Peyer's patch (tissue), 4 donors: ENCODE data around the gene TINAGL1. TPM values are rescaled to one million over a fixed set of nuclear protein-coding genes. Genes with fewer than 3 reads are reported as not detected.

Source experiments
- DNase-seq, 3 donors: peaks; one replicate each; pipeline ENCODE4 v3.0.0-alpha.2; 2017 to 2019
- H3K27ac ChIP-seq, 4 donors: fragments of 200-600 bp; sonication (generic); one replicate each; pipeline ENCODE4 v1.5.1; 2016 to 2019
- H3K27me3 ChIP-seq, 2 donors: fragments of 200-600 bp; sonication (generic); one replicate each; pipeline ENCODE4 v1.5.1; 2019
- H3K36me3 ChIP-seq, 3 donors: fragments of 200-600 bp; sonication (generic); one replicate each; pipeline ENCODE4 v1.5.1; 2016 to 2019
- H3K4me1 ChIP-seq, 4 donors: fragments of 200-600 bp; sonication (generic); one replicate each; pipeline ENCODE4 v1.5.1; 2016 to 2019
- H3K4me3 ChIP-seq, 4 donors: fragments of 200-600 bp; sonication (generic); 1 replicate in 3 of 4; 2 replicates in 1 of 4; pipeline ENCODE4 v1.5.1; 2016 to 2019; ENCODE audit warnings: mild to moderate bottlenecking in 1 of 4
- H3K9me3 ChIP-seq, 4 donors: fragments of 200-600 bp; sonication (generic); one replicate each; pipeline ENCODE4 v1.5.1; 2016 to 2019; ENCODE audit warnings: mild to moderate bottlenecking in 1 of 4
- POLR2A ChIP-seq, 2 donors: fragments of 450-650 bp; IDR thresholded peaks; one replicate each; pipeline ENCODE4 v1.5.1; 2017; ENCODE audit warnings: antibody characterized with exemption in 2 of 2, mild to moderate bottlenecking in 2 of 2, moderate library complexity in 2 of 2
- total RNA-seq, 4 donors: library from RNA; depleted of rRNA; stranded (reverse); fragments of >200 nt; gene quantifications; one replicate each; pipeline ENCODE4 v1.1.0, GENCODE V29; 2016
- TF ChIP-seq, protein P1 (sequence below), 6 experiments: fragments of 450-650 bp in 4 of 6; fragments of 200-600 bp in 2 of 6; sonication (generic) in 1 of 6; IDR thresholded peaks; one replicate each; pipeline ENCODE4 v1.5.1; 2017 to 2019; ENCODE audit warnings: antibody characterized with exemption in 6 of 6, mild to moderate bottlenecking in 3 of 6, moderate library complexity in 1 of 6

The TINAGL1 gene
- total RNA-seq, 4 donors from 2014 or later: 112 to 215 (median 192) TPM

DNA sequence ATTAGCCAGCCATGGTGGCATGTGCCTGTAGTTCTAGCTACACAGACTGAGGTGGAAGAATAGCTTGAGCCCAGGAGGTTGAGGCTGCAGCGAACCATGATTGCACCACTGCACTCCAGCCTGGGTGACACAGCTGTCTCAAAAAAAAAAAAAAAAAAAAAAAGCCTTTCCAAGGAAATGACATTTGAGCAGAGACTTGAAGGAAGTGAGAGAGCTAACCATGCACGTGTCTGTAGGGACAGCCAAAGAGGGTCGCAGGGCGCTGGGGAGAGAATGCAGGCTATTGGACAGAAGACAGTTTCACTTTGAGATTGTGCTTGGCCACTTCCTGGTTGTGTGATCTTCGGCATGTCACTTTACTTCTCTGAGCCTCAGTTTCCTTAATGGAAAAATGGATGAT lies 48.0 kb downstream of the TINAGL1 start:
- H3K4me1 ChIP-seq: peaks cover 0 to 14% (median 0%) of the 10 kb centered on the region in 4 donors
- peak in 1 of 3 donors; percentile 24 for DNase-seq
- TF ChIP-seq, protein P1, sequence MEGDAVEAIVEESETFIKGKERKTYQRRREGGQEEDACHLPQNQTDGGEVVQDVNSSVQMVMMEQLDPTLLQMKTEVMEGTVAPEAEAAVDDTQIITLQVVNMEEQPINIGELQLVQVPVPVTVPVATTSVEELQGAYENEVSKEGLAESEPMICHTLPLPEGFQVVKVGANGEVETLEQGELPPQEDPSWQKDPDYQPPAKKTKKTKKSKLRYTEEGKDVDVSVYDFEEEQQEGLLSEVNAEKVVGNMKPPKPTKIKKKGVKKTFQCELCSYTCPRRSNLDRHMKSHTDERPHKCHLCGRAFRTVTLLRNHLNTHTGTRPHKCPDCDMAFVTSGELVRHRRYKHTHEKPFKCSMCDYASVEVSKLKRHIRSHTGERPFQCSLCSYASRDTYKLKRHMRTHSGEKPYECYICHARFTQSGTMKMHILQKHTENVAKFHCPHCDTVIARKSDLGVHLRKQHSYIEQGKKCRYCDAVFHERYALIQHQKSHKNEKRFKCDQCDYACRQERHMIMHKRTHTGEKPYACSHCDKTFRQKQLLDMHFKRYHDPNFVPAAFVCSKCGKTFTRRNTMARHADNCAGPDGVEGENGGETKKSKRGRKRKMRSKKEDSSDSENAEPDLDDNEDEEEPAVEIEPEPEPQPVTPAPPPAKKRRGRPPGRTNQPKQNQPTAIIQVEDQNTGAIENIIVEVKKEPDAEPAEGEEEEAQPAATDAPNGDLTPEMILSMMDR (IDR thresholded peaks at IDR 0.05): no peak
- TF ChIP-seq POLR2A (IDR thresholded peaks at IDR 0.05): no peak
- H3K27ac ChIP-seq: no peak overlapping the region
- no peaks in the 10 kb centered on the region for H3K27me3 ChIP-seq
- no peaks in the 10 kb centered on the region for H3K9me3 ChIP-seq
- H3K36me3 ChIP-seq: peaks cover 0 to 19% (median 0%) of the 10 kb centered on the region in 3 donors
- H3K4me3 ChIP-seq: no peak overlapping the region

DNA sequence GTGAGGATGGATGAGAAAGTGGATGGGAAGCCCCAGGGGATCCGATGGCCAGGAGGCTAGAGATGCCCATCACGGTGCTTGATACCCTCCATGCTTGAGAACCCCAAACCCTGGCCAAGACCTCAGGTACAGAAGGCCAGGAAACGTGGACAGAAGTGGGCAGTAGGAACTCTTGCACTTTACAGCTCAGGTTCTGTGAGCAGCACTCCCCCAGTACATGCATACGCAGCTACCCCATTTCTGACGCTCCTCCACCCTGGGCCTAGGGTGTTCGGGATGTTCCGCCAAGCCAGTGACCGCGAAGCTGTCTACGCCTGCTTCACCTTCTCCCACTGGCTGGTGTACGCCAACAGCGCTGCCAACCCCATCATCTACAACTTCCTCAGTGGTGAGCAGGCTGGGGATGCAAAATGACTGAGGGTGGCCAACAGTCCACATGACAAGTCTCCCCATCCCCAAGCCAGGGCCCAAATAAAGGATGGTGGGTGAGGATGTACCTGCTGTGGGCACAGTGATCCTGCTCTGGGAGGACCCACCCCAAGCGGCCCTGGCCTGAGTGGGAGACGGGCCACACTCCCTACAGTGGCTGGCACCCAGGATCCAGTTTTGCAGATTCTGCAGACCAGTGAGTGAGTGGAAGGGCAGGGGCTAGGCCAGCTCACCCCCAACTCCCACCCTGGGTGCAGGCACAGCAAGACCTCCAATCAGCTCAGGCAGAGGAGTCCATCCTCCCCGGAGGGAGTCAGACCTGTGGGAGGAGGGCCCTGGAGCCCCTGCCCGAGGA lies 48.6 kb downstream of the TINAGL1 start:
- no peak overlapping the region for H3K27ac ChIP-seq
- no peak overlapping the region for H3K4me3 ChIP-seq
- H3K36me3 ChIP-seq: peaks cover 0 to 25% (median 0%) of the 10 kb centered on the region in 3 donors
- H3K9me3 ChIP-seq: no peaks in the 10 kb centered on the region
- TF ChIP-seq POLR2A (IDR thresholded peaks at IDR 0.05): no peak
- TF ChIP-seq, protein P1 (IDR thresholded peaks at IDR 0.05): no peak
- peaks cover 0 to 14% (median 0%) of the 10 kb centered on the region in 4 donors for H3K4me1 ChIP-seq
- DNase-seq: peak in 1 of 3 donors; percentile 41
- H3K27me3 ChIP-seq: no peaks in the 10 kb centered on the region

DNA sequence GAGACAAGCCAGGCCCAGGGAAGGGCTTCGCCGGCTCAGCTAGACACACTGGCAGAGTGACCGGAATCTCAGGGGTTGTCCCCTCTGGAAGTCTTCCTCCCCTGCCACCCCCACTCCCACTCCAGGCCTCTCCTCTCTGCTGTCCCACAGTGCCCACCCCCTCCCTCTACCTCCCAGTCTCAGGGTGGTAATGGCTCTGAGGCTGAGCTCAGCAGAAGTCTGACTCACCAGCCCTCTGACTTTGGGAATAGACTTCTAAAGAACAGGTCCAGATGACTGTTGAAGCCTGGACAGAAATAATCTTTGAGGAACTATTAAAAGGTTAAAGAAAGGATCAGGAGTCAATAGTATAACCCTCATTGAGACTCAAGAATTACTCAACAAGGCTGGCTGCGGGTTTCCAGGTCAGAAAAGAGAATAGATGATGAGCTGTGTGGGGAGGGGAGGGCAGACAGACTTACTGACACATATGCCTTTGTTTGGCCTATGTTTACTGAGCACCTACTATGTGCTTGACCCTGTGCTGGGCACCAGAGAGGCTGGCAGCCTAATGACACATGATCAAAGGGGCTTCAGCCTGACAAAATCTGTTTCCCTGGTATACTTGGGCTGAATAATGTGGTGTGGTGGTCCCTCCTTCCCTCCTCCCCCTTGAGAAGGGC lies 49.4 kb downstream of the TINAGL1 start:
- TF ChIP-seq, protein P1 (IDR thresholded peaks at IDR 0.05): no peak
- no peak for TF ChIP-seq POLR2A (IDR thresholded peaks at IDR 0.05)
- Histone ChIP-seq H3K27ac (no peak overlapping the region), H3K36me3 (peaks cover 0 to 33% (median 0%) of the 10 kb centered on the region in 3 donors), H3K9me3 (no peaks in the 10 kb centered on the region), H3K4me1 (peaks cover 0 to 14% (median 0%) of the 10 kb centered on the region in 4 donors), H3K27me3 (no peaks in the 10 kb centered on the region), H3K4me3 (no peak overlapping the region)
- peak in 1 of 3 donors; percentile 40 for DNase-seq

DNA sequence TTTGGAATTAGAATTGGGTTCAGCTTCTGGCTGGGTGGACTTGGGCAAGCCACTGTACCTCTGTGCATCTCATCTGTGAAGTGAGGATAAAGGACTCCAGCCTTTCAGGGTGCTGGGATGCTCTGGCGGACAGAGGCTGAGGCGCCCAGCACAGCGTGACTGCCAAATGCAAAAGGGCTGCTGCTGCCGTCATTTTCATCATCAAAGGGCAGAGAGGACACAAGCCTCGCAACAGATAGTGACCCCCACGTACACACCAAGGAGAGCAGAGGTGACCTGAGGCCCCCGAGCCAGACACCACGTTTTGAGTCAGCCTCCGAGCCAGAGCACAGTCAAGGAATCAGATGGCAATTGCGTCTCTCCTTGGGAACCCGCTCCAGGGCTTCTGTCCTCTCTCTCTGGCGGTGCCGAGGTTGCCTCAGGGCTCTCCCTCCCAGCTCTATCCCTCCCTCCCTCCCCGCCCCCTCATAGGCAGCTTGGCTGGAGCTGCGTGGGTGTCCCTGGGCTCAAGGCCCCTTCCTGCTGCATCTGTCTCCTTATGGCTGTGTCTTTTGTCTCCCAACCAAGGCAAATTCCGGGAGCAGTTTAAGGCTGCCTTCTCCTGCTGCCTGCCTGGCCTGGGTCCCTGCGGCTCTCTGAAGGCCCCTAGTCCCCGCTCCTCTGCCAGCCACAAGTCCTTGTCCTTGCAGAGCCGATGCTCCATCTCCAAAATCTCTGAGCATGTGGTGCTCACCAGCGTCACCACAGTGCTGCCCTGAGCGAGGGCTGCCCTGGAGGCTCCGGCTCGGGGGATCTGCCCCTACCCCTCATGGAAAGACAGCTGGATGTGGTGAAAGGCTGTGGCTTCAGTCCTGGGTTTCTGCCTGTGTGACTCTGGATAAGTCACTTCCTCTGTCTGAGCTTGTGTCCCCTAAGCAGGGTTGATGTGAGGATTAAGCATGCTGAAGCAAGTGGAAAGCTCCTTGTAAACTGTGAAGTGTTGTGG lies 50.2 kb downstream of the TINAGL1 start:
- peaks cover 0 to 41% (median 3%) of the 10 kb centered on the region in 3 donors for H3K36me3 ChIP-seq
- no peak overlapping the region for H3K4me3 ChIP-seq
- TF ChIP-seq, protein P1 (IDR thresholded peaks at IDR 0.05): no peak
- no peak for TF ChIP-seq POLR2A (IDR thresholded peaks at IDR 0.05)
- no peak for DNase-seq
- no peak overlapping the region for H3K27ac ChIP-seq
- H3K27me3 ChIP-seq: no peaks in the 10 kb centered on the region
- H3K4me1 ChIP-seq: peaks cover 0 to 14% (median 0%) of the 10 kb centered on the region in 4 donors
- H3K9me3 ChIP-seq: no peaks in the 10 kb centered on the region

DNA sequence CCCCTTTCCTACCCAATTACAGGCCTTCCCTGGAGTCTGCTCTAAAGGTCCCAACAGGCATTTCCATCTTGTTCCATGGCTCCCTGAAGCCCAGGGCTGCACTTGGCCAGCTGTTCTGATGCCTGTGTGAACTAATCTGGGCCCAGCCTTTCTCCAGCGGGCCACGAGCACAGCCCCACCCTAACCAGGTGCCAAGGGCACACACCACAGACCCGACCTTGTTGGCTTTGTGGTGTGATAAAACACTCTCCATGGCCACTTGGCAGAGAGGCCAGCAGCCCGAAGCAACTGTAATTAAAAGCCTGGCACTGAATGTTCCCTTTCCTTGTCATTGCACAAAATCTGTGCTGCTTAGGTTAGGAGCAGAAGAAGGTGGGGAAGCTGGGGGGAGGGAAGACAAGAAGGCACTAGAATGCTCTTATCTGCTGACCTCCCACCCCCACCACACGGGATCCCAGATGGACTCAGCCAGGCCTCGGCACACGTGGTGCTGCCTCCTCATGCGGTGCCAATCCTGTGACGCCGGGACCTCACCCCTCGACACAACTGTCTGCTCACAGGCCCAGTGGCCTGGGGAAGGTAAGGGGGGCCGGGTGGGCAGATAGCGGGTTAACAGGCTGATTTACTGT lies 51.1 kb downstream of the TINAGL1 start:
- no peak for DNase-seq
- TF ChIP-seq, protein P1 (IDR thresholded peaks at IDR 0.05): no peak
- TF ChIP-seq POLR2A (IDR thresholded peaks at IDR 0.05): no peak
- Histone ChIP-seq H3K36me3 (peaks cover 0 to 50% (median 3%) of the 10 kb centered on the region in 3 donors), H3K27me3 (no peaks in the 10 kb centered on the region), H3K9me3 (no peaks in the 10 kb centered on the region), H3K4me1 (peaks cover 0 to 14% (median 0%) of the 10 kb centered on the region in 4 donors), H3K4me3 (no peak overlapping the region), H3K27ac (peak overlapping the region in 1 of 4 donors; percentile 6)
